HuH-7 (cell line): ENCODE results near the gene MTG2.

ENCODE experiments used
- DNase-seq: peaks from one replicate; pipeline ENCODE4 v3.0.0; 2011; ENCODE audit warnings: low spot score

MTG2 gene

DNA sequence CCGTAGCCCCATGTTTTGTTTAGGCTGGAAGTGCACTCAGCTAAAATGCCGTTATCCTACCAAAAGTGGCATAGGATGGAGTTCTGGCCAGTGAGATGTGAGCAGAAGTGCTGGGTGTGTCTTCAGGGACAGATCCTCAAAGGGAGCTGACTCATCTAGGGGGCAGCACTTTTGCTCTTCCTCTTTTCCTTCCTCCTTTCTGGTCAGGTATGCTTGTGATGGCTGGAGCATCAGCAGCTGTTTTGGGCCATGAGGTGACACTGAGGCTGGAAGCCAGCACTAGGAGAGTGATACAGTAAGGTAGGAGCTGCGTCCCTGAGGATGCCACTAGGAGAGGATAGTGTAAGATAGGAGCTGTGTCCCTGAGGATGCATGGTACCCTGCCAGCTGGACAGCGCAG, 50.9 kb downstream of the MTG2 start:
- no peak for DNase-seq

DNA sequence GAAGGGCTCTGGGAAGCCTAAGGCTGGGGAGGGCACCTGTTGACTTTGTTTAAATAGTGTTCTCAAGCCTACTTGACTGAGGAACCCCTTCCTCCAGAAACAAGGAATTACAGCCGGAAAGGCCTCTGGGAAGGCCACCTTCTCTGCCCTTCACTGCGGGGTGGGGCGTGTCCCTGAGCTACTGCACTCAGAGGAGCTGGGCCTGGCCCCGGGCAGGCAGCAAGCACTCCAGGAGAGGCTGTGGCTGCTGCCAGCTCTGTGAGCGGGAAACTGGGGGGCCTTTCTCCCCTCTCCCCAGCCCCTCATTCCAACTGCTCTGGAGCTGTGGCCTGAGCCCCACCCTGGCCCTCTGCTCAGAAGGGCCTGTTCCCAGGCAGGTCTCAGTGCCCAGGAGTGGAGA, 51.5 kb downstream of the MTG2 start:
- no peak for DNase-seq

GRCh38 chr20:62235001-62235776, 52.4 kb downstream of the MTG2 start:
- no peak for DNase-seq

GRCh38 chr20:62235777-62236157, 52.9 kb downstream of the MTG2 start:
- DNase-seq, result no peak

- no peak for DNase-seq
These were observed 53.4 kb downstream of the MTG2 start for GRCh38 chr20:62236200-62236599.

- DNase-seq, result no peak
These were observed 54.1 kb downstream of the MTG2 start for GRCh38 chr20:62236766-62237513.

DNA sequence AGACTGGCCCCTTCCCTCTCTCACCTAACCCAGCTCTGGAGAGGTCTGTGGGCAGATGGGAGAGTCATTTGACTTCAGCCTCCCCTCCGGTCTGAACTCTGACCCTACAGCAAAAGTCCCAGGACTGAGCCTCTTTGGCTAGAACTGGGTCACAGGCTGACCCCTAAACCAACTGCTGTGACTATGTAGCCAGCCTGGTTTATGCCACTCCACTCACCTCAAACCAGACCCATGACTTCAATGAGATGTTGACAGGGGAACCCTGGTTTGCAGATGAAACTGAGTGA, 54.6 kb downstream of the MTG2 start:
- no peak for DNase-seq

DNA sequence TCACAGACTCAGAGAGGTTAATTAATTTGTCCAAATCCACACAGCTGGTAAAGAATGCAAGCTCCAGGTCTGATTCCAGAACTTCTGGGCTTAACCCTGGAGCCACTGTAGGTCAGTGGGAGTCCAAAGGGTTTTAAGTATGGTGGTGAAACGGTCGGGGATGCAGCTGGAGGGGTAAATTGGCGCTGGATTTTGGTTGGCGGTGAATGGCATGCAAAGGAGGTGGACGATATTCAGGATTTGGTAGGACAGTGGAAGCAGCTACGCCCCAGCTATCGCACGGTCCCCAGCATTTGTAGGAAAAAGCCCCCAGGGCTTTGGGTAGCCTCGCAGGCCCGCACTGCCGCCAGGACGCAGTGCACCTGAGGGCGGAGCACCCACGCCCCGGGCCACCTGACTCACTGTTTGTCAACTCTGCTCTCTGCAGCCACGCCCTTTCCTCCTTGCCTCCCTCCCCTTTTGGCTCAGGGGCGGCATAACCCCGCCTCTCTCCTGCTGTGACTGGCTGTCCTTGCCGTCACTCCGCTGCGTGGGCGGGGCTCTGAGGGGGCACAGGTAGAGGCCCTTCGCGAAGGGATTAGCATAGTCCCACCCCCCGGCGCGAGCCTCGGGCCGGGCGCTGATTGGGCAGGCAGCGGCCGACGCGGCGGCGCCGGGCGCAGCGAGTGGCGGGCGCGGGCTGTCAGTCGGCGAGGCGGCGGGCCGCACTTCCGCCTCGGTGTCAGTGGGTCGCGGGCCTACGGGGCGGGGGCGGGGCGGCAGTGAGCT, 55.2 kb downstream of the MTG2 start, which contains the start of gene OSBPL2:
TSS of gene OSBPL2 (plus strand) at position 721 of the 768 bp plus-strand sequence. CDS start 17,664 bp downstream, outside the sequence.
- peak; percentile 100 for DNase-seq

DNA sequence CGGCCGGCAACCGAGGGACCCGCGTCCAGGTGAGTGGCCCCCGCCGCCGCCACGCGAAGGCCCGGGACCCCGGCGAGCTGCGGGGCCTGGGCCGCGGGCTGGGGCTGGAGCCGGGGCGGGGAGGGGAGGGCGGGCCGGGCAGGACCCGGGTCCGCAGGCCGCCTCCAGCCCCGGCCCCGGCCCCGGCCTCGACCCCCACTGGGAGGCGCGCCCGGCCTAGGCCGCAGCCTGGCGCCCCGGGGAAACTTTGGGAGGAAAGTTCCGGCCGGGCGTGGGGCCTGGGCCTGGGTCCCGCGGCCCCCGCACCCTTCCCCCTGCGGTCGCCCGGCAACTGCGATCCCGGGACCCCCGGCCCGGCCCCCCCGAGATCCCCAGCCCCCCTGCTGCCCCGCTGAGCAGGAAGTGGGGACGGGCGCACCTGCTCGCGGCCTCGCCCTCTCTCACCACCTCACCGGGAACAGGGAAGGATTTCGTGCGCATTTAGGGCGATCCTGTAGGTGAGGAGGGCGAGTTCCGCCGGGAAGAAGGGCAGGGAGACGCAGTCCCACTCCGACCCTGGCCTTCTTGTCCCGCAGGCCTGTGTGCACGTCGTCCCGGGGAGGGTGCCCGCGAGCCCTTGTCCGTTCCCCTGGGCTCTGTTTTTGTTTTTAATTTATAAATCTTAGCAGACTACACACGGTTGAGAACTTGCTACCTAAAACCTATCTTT, 55.9 kb downstream of the MTG2 start:
- DNase-seq, result peak; percentile 53

- DNase-seq, result no peak
These were observed 56.6 kb downstream of the MTG2 start for GRCh38 chr20:62239278-62239879.

- no peak for DNase-seq
These were observed 57.3 kb downstream of the MTG2 start for GRCh38 chr20:62240020-62240685.

DNA sequence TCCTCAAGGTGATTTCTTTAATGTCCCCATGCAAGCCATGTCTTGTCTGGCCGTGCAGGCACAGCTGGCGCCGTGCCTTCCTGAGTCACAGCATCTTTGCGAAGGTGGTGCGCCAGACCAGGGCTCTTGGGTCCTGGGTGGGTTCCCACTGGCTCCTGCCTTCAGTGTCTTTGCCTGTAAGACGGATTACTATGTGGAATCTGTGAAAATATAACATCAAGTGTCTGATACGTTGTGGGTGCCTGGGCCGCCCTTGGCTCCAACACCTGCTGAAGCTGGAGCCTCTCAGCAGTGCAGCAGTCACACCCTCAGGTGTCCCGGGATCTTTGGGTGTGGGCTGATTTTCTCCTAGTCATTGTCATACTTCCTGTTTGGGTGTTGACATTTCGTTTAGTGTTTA, 58.7 kb downstream of the MTG2 start:
- DNase-seq, result no peak

- no peak for DNase-seq
These were observed 59.3 kb downstream of the MTG2 start for GRCh38 chr20:62242176-62242575.

- DNase-seq, result no peak
These were observed 60.3 kb downstream of the MTG2 start for GRCh38 chr20:62243106-62243505.

- DNase-seq, result no peak
These were observed 61.2 kb downstream of the MTG2 start for GRCh38 chr20:62243906-62244515.

DNA sequence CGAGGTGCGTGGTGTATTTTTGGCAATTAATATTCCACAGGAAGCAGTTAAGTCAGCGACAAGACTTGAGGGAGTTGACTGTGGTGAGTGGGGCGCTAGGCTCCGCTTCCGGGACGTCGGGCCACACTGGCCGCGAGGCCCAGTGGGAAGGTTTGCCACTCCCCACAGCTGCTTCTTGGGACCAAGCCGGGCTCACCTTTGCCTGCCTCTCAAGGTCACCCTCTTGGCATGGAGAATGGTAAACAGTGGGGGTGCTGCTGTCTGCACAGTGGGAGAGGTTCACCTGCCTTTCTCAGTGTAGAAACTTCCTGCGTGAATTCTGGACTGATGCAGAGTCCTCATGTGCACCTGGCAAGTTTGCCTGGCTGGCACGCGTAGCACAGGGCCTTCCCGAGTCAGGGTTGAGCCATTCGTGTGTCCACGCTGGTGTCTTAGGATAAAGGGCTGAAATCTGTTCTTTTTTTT, 61.8 kb downstream of the MTG2 start:
- DNase-seq, result no peak

GRCh38 chr20:62245911-62246280, 63.1 kb downstream of the MTG2 start:
- no peak for DNase-seq

- no peak for DNase-seq
These were observed 63.6 kb downstream of the MTG2 start for GRCh38 chr20:62246431-62246830.

- DNase-seq, result no peak
These were observed 64.2 kb downstream of the MTG2 start for GRCh38 chr20:62246872-62247652.
